SU-DHL-6 (cell line): ENCODE data around the gene EIF5A2.

Experiments
- H2AFZ ChIP-seq: fragments of 200-600 bp; sonication (generic); 2 replicates; pipeline ENCODE4 v1.6.1; 2014; ENCODE audit warnings: low read depth, mild to moderate bottlenecking, moderate library complexity, mixed read lengths, antibody characterized with exemption, low read length; ENCODE audit not compliant: severe bottlenecking
- H3F3A ChIP-seq: fragments of 200-600 bp; shearing (Covaris generic); 2 replicates; pipeline ENCODE4 v1.6.0; 2016; ENCODE audit warnings: antibody characterized with exemption, mild to moderate bottlenecking; ENCODE audit not compliant: insufficient read depth
- H3K27ac ChIP-seq: fragments of 200-600 bp; sonication (generic); 2 replicates; pipeline ENCODE4 v1.5.1; 2016; ENCODE audit warnings: low read depth, mild to moderate bottlenecking, low read length, moderate library complexity, mixed read lengths
- H3K27me3 ChIP-seq: fragments of 200-600 bp; sonication (generic), shearing (Covaris generic); 2 replicates; pipeline ENCODE4 v1.6.0; 2014; ENCODE audit warnings: mild to moderate bottlenecking, low read length
- H3K36me3 ChIP-seq: fragments of 200-600 bp; sonication (generic); 2 replicates; pipeline ENCODE4 v1.6.1; 2014; ENCODE audit warnings: mild to moderate bottlenecking, low read length, mixed read lengths
- H3K4me2 ChIP-seq: fragments of 300-600, 200-600 bp; shearing (Covaris generic), sonication (generic); 2 replicates; pipeline ENCODE4 v1.6.0; 2014; ENCODE audit warnings: low read length, low read depth, mild to moderate bottlenecking; ENCODE audit not compliant: poor library complexity, severe bottlenecking
- H3K4me3 ChIP-seq: fragments of 200-600 bp; sonication (generic); 2 replicates; pipeline ENCODE4 v1.5.1; 2014; ENCODE audit warnings: antibody characterized with exemption, low read length, mild to moderate bottlenecking, mixed read lengths; ENCODE audit not compliant: insufficient read depth, poor library complexity, severe bottlenecking
- H3K79me2 ChIP-seq: fragments of 200-600 bp; sonication (generic); 2 replicates; pipeline ENCODE4 v1.6.1; 2014; ENCODE audit warnings: mild to moderate bottlenecking, low read length, moderate library complexity; ENCODE audit not compliant: insufficient read depth
- H3K9ac ChIP-seq: fragments of 200-600 bp; sonication (generic); 2 replicates; pipeline ENCODE4 v1.7.0; 2014; ENCODE audit warnings: mild to moderate bottlenecking, low read length
- H3K9me2 ChIP-seq: fragments of 200-600 bp; sonication (generic); replicated peaks from 2 replicates; pipeline ENCODE4 v1.6.1; 2014; ENCODE audit warnings: low read length; ENCODE audit not compliant: insufficient read depth
- H3K9me3 ChIP-seq: fragments of 200-600 bp; sonication (generic); 2 replicates; pipeline ENCODE4 v1.6.1; 2014; ENCODE audit warnings: low read length, mixed read lengths; ENCODE audit not compliant: insufficient read depth
- H4K20me1 ChIP-seq: fragments of 200-600 bp; sonication (generic); 2 replicates; pipeline ENCODE4 v1.6.1; 2014; ENCODE audit warnings: low read depth, mild to moderate bottlenecking, antibody characterized with exemption, low read length, moderate library complexity, mixed read lengths
- EZH2phosphoT487 ChIP-seq: fragments of 200-600 bp; sonication (generic), shearing (Covaris generic); conservative IDR thresholded peaks from 2 replicates; pipeline ENCODE4 v1.6.1; 2018; ENCODE audit warnings: mild to moderate bottlenecking, antibody characterized with exemption, low read length, moderate library complexity, mixed read lengths
- TF ChIP-seq, protein P1 (sequence below): fragments of 200-600 bp; sonication (generic); IDR thresholded peaks from one replicate; pipeline ENCODE4 v1.5.1; 2017; ENCODE audit warnings: antibody characterized with exemption, mild to moderate bottlenecking, low read length, moderate library complexity; ENCODE audit not compliant: insufficient read depth, poor library complexity, severe bottlenecking

EIF5A2 gene

DNA sequence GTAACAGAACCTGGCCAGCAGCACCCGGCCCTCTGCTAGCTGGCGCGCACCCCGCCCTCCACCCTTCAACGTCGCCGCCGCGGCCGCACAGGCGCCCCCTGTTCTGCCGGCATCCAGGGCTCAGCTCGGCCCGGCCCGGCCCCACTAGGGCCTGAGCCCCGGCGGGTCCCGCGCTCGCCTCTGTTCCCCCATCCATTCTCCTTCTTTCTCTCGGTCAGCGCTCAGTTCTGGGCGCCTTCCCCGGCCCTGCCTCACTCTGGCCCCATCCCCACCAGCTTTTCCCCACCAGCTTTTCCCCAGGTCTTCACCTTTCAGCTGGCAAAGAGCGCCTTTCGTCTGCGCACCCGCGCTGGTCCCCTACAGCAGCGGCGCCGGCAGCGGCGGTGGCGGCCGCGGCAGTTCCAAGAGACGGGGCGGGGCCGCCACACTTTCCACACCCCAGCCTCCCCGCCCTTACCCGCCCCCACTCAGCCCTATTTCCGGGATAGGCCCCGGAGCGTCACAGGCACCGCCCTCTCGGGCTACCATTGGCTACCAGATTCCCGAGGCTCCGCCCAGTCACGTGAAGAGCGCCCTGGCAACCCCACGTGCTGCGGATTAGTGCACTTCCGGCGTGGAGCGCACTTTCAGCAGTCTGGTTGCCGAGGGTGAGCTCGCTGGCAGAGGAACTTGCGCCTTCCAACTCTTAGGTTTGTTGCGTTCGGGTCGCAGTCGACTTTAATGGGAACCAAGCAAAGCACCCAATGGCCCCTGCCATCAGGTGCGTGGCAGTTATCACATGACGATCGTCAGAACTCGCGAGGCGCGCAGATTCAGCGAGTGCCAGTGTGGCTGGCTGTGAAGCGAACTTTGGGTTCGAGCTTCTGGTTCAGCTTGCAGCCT, at the start of gene EIF5A2:
Gene EIF5A2, minus strand, starts transcription at position 403 of the 882 bp plus-strand sequence. CDS start 831 bp downstream, outside the sequence.
- no peak within 1 kb of the TSS for H3K27ac ChIP-seq
- no peaks in the 10 kb centered on the region for H3K36me3 ChIP-seq
- no peaks in the 10 kb centered on the region for H4K20me1 ChIP-seq
- no peaks in the 10 kb centered on the region for H3K79me2 ChIP-seq
- H3K9me3 ChIP-seq: no peaks in the 10 kb centered on the region
- no peaks in the 10 kb centered on the region for H3K27me3 ChIP-seq
- H3K4me2 ChIP-seq: peak within 1 kb of the TSS; percentile 54
- TF ChIP-seq, protein P1, sequence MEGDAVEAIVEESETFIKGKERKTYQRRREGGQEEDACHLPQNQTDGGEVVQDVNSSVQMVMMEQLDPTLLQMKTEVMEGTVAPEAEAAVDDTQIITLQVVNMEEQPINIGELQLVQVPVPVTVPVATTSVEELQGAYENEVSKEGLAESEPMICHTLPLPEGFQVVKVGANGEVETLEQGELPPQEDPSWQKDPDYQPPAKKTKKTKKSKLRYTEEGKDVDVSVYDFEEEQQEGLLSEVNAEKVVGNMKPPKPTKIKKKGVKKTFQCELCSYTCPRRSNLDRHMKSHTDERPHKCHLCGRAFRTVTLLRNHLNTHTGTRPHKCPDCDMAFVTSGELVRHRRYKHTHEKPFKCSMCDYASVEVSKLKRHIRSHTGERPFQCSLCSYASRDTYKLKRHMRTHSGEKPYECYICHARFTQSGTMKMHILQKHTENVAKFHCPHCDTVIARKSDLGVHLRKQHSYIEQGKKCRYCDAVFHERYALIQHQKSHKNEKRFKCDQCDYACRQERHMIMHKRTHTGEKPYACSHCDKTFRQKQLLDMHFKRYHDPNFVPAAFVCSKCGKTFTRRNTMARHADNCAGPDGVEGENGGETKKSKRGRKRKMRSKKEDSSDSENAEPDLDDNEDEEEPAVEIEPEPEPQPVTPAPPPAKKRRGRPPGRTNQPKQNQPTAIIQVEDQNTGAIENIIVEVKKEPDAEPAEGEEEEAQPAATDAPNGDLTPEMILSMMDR: no peak
- TF ChIP-seq EZH2phosphoT487: no peak
- H3K9me2 ChIP-seq: no peaks in the 10 kb centered on the region
- peak within 1 kb of the TSS; percentile 64 for H2AFZ ChIP-seq
- peak within 1 kb of the TSS; percentile 45 for H3K9ac ChIP-seq
- H3K4me3 ChIP-seq: peak within 1 kb of the TSS; percentile 43
- H3F3A ChIP-seq: no peaks in the 10 kb centered on the region

DNA sequence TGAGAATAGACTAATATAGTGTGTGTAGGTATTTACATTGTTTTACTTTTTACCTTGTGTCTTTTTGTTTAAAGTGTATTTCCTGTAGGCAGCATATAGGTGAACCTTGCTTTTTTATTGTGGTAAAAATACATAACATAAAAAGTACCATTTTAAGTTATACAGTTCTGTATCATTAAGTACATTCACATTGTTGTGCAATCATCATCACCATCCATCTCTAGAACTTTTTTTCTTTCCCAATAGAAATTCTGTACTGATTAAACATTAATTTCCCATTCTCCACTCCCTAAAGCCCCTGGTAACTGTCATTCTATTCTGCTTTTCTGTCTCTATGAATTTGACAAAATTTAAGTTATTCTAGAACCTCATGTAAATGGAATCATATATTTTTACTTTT, 48.2 kb upstream of the EIF5A2 start:
- no peaks in the 10 kb centered on the region for H3F3A ChIP-seq
- no peaks in the 10 kb centered on the region for H3K9me2 ChIP-seq
- H3K4me3 ChIP-seq: no peak overlapping the region
- H3K36me3 ChIP-seq: no peaks in the 10 kb centered on the region
- no peak overlapping the region for H3K4me2 ChIP-seq
- no peaks in the 10 kb centered on the region for H4K20me1 ChIP-seq
- H2AFZ ChIP-seq: no peak overlapping the region
- no peaks in the 10 kb centered on the region for H3K9me3 ChIP-seq
- H3K9ac ChIP-seq: no peak overlapping the region
- H3K27ac ChIP-seq: no peak overlapping the region
- H3K27me3 ChIP-seq: 0 out of 2 replicates have a peak, but pooled peaks cover 3% of the 10 kb centered on the region
- H3K79me2 ChIP-seq: no peaks in the 10 kb centered on the region
- TF ChIP-seq, protein P1: no peak
- TF ChIP-seq EZH2phosphoT487: no peak

DNA sequence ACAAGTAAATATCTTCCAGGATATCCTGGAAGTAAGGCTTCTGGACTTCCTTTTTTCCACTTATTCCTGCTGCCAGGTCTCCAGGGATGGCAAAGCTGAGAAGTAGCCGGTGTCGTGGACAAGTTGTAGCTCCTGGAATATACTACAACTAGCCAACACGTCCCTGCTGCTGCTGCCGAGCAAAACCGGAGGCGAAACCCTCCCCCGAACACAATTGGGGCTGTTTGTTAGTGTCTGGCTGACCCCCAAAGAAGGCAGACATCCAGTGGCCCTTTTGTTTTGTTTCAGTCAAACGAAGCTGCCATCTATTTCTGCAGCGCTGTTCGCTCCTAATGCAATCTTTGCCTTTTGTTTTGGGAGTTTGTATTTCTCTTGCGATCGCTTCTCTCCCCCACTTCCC, 45.3 kb upstream of the EIF5A2 start:
- Histone ChIP-seq H2AFZ (no peak overlapping the region), H3K36me3 (no peaks in the 10 kb centered on the region), H3K79me2 (no peaks in the 10 kb centered on the region), H3K9ac (no peak overlapping the region), H3K27ac (no peak overlapping the region), H3K4me2 (no peak overlapping the region), H3K27me3 (no peaks in the 10 kb centered on the region), H3F3A (no peaks in the 10 kb centered on the region), H3K9me3 (no peaks in the 10 kb centered on the region), H3K9me2 (no peaks in the 10 kb centered on the region), H4K20me1 (no peaks in the 10 kb centered on the region), H3K4me3 (no peak overlapping the region)
- TF ChIP-seq EZH2phosphoT487: no peak
- TF ChIP-seq, protein P1: no peak
